Hematopoietic multipotent progenitor cell treated with erythropoietin and hydrocortisone succinate and interleukin-3 and kit ligand, for 4 days (in vitro differentiated cells): ENCODE measurements around the gene CDCA5.
A peak's percentile ranks its signal among the peaks of the same experiment; 100 is the strongest.

Experiments
- DNase-seq: peaks from one replicate; pipeline ENCODE4 v3.0.0-alpha.2; 2015

CDCA5 gene

GRCh38 chr11:65040847-65041622 lies 42.8 kb downstream of the CDCA5 start, which contains the start of gene SAC3D1:
Gene SAC3D1, plus strand, starts transcription at chr11:65041210. Its CDS starts 83 bp downstream, at chr11:65041293.
- peak; percentile 99 for DNase-seq

GRCh38 chr11:65040520-65040846 lies 43.4 kb downstream of the CDCA5 start:
- DNase-seq = no peak

GRCh38 chr11:65036931-65037330 lies 46.9 kb downstream of the CDCA5 start:
- DNase-seq = no peak

- no peak for DNase-seq
These were observed 48.3 kb downstream of the CDCA5 start for GRCh38 chr11:65035579-65035978.

- DNase-seq = no peak
These were observed 49.4 kb downstream of the CDCA5 start for GRCh38 chr11:65034423-65034822.

- no peak for DNase-seq
These were observed 51.6 kb downstream of the CDCA5 start for GRCh38 chr11:65032216-65032615.
